Lung (tissue), 12 donors: Measurements from ENCODE around the gene EIF4A3. TPM values are rescaled to one million over a fixed set of nuclear protein-coding genes. Genes with fewer than 3 reads are reported as not detected.

ENCODE experiments used
- ATAC-seq: fragments of 200-7000 bp; cut with Tn5 transposase; one replicate; pipeline ENCODE4 v1.9.1; 2020; ENCODE audit warnings: moderate number of reproducible peaks; ENCODE audit not compliant: insufficient read depth, low FRiP score
- DNase-seq, 3 donors: peaks; one replicate each; pipeline ENCODE4 v3.0.0-alpha.2; 2013 to 2017
- H3K27ac ChIP-seq, 2 donors: one replicate each; pipeline ENCODE4 v1.5.1; 2013; ENCODE audit warnings: mild to moderate bottlenecking in 2 of 2, moderate library complexity in 2 of 2, control low read depth in 1 of 2, inconsistent platforms in 1 of 2, low read depth in 1 of 2, low read length in 1 of 2
- H3K27me3 ChIP-seq, 3 donors: one replicate each; pipeline ENCODE4 v1.5.1; 2013; ENCODE audit warnings: low read length in 2 of 3; ENCODE audit not compliant: control insufficient read depth in 3 of 3, insufficient read depth in 3 of 3
- H3K36me3 ChIP-seq, 4 donors: one replicate each; pipeline ENCODE4 v1.5.1; 2013; ENCODE audit warnings: low read length in 4 of 4, mild to moderate bottlenecking in 1 of 4, moderate library complexity in 1 of 4; ENCODE audit not compliant: control insufficient read depth in 4 of 4, insufficient read depth in 4 of 4
- H3K4me1 ChIP-seq, 5 donors: one replicate each; pipeline ENCODE4 v1.5.1; 2013; ENCODE audit warnings: low read length in 5 of 5, mild to moderate bottlenecking in 2 of 5, moderate library complexity in 1 of 5; ENCODE audit not compliant: control insufficient read depth in 5 of 5, insufficient read depth in 5 of 5
- H3K4me3 ChIP-seq: one replicate; pipeline ENCODE4 v1.5.1; 2013; ENCODE audit warnings: mild to moderate bottlenecking, control low read depth, moderate library complexity
- H3K9ac ChIP-seq, 2 donors: one replicate each; pipeline ENCODE4 v1.5.1; 2013; ENCODE audit warnings: low read length in 2 of 2, control low read depth in 1 of 2; ENCODE audit not compliant: insufficient read depth in 1 of 2
- H3K9me3 ChIP-seq, 4 donors: one replicate each; pipeline ENCODE4 v1.5.1; 2013; ENCODE audit warnings: low read length in 3 of 4, mild to moderate bottlenecking in 1 of 4, moderate library complexity in 1 of 4; ENCODE audit not compliant: control insufficient read depth in 4 of 4, insufficient read depth in 3 of 4
- WGBS, 2 donors: extraction: QIAGEN DNeasy Blood & Tissue Kit; methylation state at CpG; one replicate each; pipeline ENCODE4 v1.1.7; 2013; 5-methylcytosine and 5-hydroxymethylcytosine counted together
- polyA plus RNA-seq, 2 donors: library from polyadenylated mRNA; stranded (reverse); fragments of 200-250 nt; gene quantifications; one replicate each; pipeline ENCODE4 v1.2.1, GENCODE V29; 2013
- total RNA-seq, 2 donors: library from RNA; depleted of rRNA in 1 of 2; stranded (reverse); fragments of >200 nt in 1 of 2; gene quantifications; one replicate each; pipeline ENCODE4 v1.2.1, GENCODE V29; 2014 to 2021
- TF ChIP-seq, protein P1 (sequence below): IDR thresholded peaks from 2 replicates; pipeline ENCODE4 v1.5.1; 2012; ENCODE audit warnings: mild to moderate bottlenecking; ENCODE audit errors: control extremely low read depth, extremely low read depth
- donor health status: control.
- donor health status: control.
- donor health status: Bipolar disorder and iron deficiency.
- donor health status: healthy.
- donor health status: DM: yes; HTN: yes; CAD: no.

EIF4A3 gene
- total and polyA plus RNA-seq, 4 donors = 37.4 to 112 (median 62.4) TPM

GRCh38 chr17:80177986-80178595 is 31.2 kb upstream of the EIF4A3 start:
- no peak for DNase-seq
- TF ChIP-seq, protein P1, sequence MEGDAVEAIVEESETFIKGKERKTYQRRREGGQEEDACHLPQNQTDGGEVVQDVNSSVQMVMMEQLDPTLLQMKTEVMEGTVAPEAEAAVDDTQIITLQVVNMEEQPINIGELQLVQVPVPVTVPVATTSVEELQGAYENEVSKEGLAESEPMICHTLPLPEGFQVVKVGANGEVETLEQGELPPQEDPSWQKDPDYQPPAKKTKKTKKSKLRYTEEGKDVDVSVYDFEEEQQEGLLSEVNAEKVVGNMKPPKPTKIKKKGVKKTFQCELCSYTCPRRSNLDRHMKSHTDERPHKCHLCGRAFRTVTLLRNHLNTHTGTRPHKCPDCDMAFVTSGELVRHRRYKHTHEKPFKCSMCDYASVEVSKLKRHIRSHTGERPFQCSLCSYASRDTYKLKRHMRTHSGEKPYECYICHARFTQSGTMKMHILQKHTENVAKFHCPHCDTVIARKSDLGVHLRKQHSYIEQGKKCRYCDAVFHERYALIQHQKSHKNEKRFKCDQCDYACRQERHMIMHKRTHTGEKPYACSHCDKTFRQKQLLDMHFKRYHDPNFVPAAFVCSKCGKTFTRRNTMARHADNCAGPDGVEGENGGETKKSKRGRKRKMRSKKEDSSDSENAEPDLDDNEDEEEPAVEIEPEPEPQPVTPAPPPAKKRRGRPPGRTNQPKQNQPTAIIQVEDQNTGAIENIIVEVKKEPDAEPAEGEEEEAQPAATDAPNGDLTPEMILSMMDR = no peak
- WGBS, 2 donors = 88 to 92% methylated on average over 20 to 21 of the region's 21 CpGs
- no peaks in the 10 kb centered on the region for H3K27me3 ChIP-seq
- no peak for ATAC-seq
- H3K36me3 ChIP-seq = no peaks in the 10 kb centered on the region
- H3K9me3 ChIP-seq = peaks cover 0 to 4% (median 0%) of the 10 kb centered on the region in 4 donors
- no peak overlapping the region for H3K4me3 ChIP-seq
- H3K9ac ChIP-seq = no peak overlapping the region
- peaks cover 0 to 5% (median 0%) of the 10 kb centered on the region in 5 donors for H3K4me1 ChIP-seq
- no peak overlapping the region for H3K27ac ChIP-seq

- Histone ChIP-seq H3K27ac (no peak overlapping the region), H3K4me3 (no peak overlapping the region), H3K4me1 (peaks cover 0 to 5% (median 0%) of the 10 kb centered on the region in 5 donors), H3K9me3 (peaks cover 0 to 4% (median 0%) of the 10 kb centered on the region in 4 donors), H3K9ac (no peak overlapping the region), H3K27me3 (no peaks in the 10 kb centered on the region), H3K36me3 (no peaks in the 10 kb centered on the region)
- WGBS, 2 donors = 94 to 95% methylated on average over 11 of the region's 11 CpGs
- DNase-seq = no peak
- TF ChIP-seq, protein P1 = no peak
- ATAC-seq = no peak
Measured at GRCh38 chr17:80176757-80177156, 29.8 kb upstream of the EIF4A3 start.

- Histone ChIP-seq H3K27me3 (no peaks in the 10 kb centered on the region), H3K9ac (no peak overlapping the region), H3K9me3 (peaks cover 0 to 2% (median under 1%) of the 10 kb centered on the region in 4 donors), H3K4me3 (no peak overlapping the region), H3K27ac (no peak overlapping the region), H3K4me1 (peaks cover 0 to 5% (median 0%) of the 10 kb centered on the region in 5 donors), H3K36me3 (no peaks in the 10 kb centered on the region)
- WGBS, 2 donors = 97% methylated on average over 6 of the region's 6 CpGs
- DNase-seq (no peak), ATAC-seq (no peak)
- TF ChIP-seq, protein P1 = no peak
Measured at GRCh38 chr17:80173916-80174315, 27.0 kb upstream of the EIF4A3 start.
